Transverse colon (tissue), 4 donors: ENCODE measurements around the gene KCNN3. TPM values are rescaled to one million over a fixed set of nuclear protein-coding genes. Genes with fewer than 3 reads are reported as not detected.

Experiments used
- DNase-seq: peaks from one replicate; pipeline ENCODE4 v3.0.0-alpha.2; 2019
- H3K27ac ChIP-seq, 4 donors: fragments of 200-600 bp; sonication (generic); 2 replicates each; pipeline ENCODE4 v1.5.1; 2016 to 2018; ENCODE audit warnings: inconsistent platforms in 4 of 4
- H3K27me3 ChIP-seq: fragments of 200-600 bp; sonication (generic); 2 replicates; pipeline ENCODE4 v1.5.1; 2017; ENCODE audit warnings: inconsistent platforms
- H3K36me3 ChIP-seq, 4 donors: fragments of 200-600 bp; sonication (generic); 2 replicates each; pipeline ENCODE4 v1.5.1; 2017 to 2019; ENCODE audit warnings: inconsistent platforms in 4 of 4
- H3K4me1 ChIP-seq, 4 donors: fragments of 200-600 bp; sonication (generic); 2 replicates each; pipeline ENCODE4 v1.5.1; 2017 to 2020; ENCODE audit warnings: inconsistent platforms in 4 of 4
- H3K4me3 ChIP-seq, 4 donors: fragments of 200-600 bp; sonication (generic); 1 replicate in 1 of 4; 2 replicates in 3 of 4; pipeline versions ENCODE4 v1.5.1 to v1.6.1; 2017 to 2019; ENCODE audit warnings: inconsistent platforms in 4 of 4
- H3K9me3 ChIP-seq, 2 donors: fragments of 200-600 bp; sonication (generic); 2 replicates each; pipeline ENCODE4 v1.5.1; 2017 to 2019; ENCODE audit warnings: inconsistent platforms in 2 of 2
- EP300 ChIP-seq: sonication (generic); formaldehyde crosslinking; IDR thresholded peaks from one replicate; pipeline ENCODE4 v1.6.1; 2017; ENCODE audit warnings: antibody characterized with exemption, low read depth
- POLR2A ChIP-seq: fragments of 450-650 bp; IDR thresholded peaks from one replicate; pipeline ENCODE4 v1.6.1; 2016; ENCODE audit warnings: antibody characterized with exemption, mild to moderate bottlenecking, moderate library complexity
- POLR2AphosphoS5 ChIP-seq, 3 donors: sonication (generic); formaldehyde crosslinking; IDR thresholded peaks; one replicate each; pipeline ENCODE4 v1.6.1; 2016; ENCODE audit warnings: antibody characterized with exemption in 3 of 3
- WGBS, 2 donors: methylation state at CpG; one replicate each; pipeline ENCODE4 v1.1.5; 2018; ENCODE audit warnings: low coverage in 1 of 2; 5-methylcytosine and 5-hydroxymethylcytosine counted together
- in situ Hi-C, 4 donors: fragments of 200-750 bp; cut with MboI; loops; one replicate each; pipeline versions ENCODE4 v1.15.0 to v1.15.1; 2017; ENCODE audit warnings: low sequenced_read_pairs in 3 of 4, low pct_ligation_motif_present in 1 of 4, low pct_unique_long_range_greater_than_20kb in 1 of 4
- intact Hi-C: fragments of 100-400 bp; cut with DNase I; formaldehyde crosslinking; loops from one replicate; pipeline ENCODE4 v1.15.1; 2023; ENCODE audit warnings: low total_unique reads
- total RNA-seq, 4 donors: library from RNA; depleted of rRNA; stranded (reverse); fragments of >200 nt; gene quantifications; one replicate each; pipeline ENCODE4 v1.1.0, GENCODE V29; 2016
- TF ChIP-seq, protein P1 (sequence below), 5 experiments: fragments of 200-600 bp in 3 of 5; fragments of 450-650 bp in 2 of 5; sonication (generic) in 3 of 5; IDR thresholded peaks; 1 replicate in 2 of 5; 2 replicates in 3 of 5; pipeline ENCODE4 v1.5.1; 2016 to 2017; ENCODE audit warnings: antibody characterized with exemption in 5 of 5, inconsistent platforms in 3 of 5, mild to moderate bottlenecking in 2 of 5, moderate library complexity in 1 of 5

KCNN3 gene
- total RNA-seq, 4 donors from 2014 or later = 2.3 to 5.0 (median 3.5) TPM

DNA sequence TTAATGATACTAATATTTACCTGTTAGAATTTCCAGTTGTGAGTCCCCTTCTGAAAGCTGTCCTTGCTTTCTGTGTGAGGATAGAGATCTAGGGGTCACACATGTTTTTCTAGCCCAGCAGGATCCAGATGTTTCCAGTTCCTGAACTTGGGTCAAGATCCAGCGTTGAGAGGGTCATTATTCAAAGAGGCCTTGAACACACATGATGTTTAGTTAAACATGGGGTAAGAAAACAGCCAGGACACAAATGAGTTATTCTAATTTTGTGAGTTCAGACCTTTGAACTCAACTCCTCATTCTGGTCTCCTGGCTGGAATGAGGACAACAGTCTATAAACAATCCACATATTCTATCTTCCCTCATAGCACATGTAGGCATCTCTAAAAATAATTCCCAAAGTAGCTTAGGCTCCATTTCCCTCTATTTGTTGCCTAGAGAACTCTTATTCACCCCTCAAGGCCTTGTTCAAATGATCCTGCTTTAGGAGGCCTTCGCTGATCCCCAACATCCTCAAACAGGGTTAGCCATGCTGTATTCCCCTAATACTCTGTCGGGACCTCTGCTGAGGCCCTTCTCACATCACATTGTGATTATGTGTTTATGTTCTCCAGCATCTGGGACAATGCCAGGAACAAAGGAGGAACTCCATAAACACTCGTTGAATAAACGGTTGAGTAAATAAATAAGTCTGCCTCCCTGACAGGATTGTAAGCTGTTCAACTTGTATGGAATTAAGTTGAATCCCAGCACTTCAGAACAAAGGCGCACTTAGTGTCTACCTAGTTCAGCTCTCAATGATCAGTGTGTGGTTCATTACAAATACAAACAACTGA, 15.0 kb upstream of the KCNN3 start:
- DNase-seq = no peak
- TF ChIP-seq POLR2AphosphoS5 (IDR thresholded peaks at IDR 0.05) = no peak
- no peak for TF ChIP-seq POLR2A
- no peak for TF ChIP-seq EP300
- TF ChIP-seq, protein P1, sequence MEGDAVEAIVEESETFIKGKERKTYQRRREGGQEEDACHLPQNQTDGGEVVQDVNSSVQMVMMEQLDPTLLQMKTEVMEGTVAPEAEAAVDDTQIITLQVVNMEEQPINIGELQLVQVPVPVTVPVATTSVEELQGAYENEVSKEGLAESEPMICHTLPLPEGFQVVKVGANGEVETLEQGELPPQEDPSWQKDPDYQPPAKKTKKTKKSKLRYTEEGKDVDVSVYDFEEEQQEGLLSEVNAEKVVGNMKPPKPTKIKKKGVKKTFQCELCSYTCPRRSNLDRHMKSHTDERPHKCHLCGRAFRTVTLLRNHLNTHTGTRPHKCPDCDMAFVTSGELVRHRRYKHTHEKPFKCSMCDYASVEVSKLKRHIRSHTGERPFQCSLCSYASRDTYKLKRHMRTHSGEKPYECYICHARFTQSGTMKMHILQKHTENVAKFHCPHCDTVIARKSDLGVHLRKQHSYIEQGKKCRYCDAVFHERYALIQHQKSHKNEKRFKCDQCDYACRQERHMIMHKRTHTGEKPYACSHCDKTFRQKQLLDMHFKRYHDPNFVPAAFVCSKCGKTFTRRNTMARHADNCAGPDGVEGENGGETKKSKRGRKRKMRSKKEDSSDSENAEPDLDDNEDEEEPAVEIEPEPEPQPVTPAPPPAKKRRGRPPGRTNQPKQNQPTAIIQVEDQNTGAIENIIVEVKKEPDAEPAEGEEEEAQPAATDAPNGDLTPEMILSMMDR (IDR thresholded peaks at IDR 0.05) = no peak
- in situ Hi-C loops = loop anchor here in 3 of 4 donors (10.0 to 25.0 kb wide), 5 partner anchors 220 to 400 kb away; partner anchors contain the start of genes CHRNB2 (in 1 of the 3) and UBE2Q1 (in 1 of the 3)
- Histone ChIP-seq H3K36me3 (no peaks in the 10 kb centered on the region), H3K27me3 (no peaks in the 10 kb centered on the region), H3K4me3 (no peak overlapping the region), H3K9me3 (no peaks in the 10 kb centered on the region), H3K4me1 (no peaks in the 10 kb centered on the region), H3K27ac (no peak overlapping the region)
- intact Hi-C loops = no loop called here
- WGBS, 2 donors = 42 to 46% methylated on average over 5 to 6 of the region's 6 CpGs

DNA sequence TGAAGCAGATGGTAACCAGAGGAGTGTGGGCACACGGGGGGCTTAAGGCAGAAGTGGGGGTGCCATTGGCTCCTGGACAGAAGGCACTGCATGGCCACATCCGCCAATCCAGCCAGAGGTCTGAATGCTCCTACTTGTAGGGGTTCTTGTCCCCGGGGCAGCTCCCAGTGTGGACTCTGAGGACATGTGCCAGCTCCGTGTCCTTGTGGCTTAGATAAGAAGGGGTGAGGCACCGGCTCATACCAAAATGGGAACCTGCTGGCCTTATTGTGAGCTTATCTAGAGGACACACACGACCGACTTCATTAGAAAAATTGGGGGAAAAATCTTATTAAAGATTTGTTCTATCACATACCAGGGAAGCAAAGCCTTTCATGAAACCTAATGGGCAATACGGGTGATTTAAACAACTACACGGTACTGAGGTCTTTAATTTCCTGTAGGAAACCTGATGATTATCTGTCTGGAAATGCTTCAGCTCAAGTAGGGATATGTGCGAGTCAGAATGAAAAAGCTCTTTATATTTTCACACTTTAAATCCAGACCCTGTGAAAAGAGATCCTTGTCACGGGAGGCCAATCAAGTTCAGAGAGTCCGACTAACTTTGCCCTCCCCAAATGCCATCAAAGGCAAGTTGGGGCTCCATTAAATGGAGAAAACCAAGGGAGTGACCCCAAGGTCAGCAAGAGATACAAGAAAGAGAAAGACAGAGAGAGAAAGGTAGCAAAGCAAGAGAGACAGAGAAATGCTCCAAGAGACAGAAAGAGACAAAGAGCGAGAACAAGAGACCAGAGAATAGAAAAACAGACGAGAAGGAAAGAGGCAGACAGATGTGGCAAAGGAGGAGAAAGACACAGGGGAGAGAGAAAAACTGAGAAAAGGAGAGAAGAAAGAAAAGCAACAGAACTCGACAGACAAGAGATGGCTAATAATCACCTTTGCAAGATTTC, 14.1 kb upstream of the KCNN3 start:
- TF ChIP-seq POLR2AphosphoS5 (IDR thresholded peaks at IDR 0.05) = no peak
- no peak for TF ChIP-seq POLR2A
- TF ChIP-seq, protein P1 (IDR thresholded peaks at IDR 0.05) = no peak
- TF ChIP-seq EP300 = no peak
- intact Hi-C loops (no loop called here), in situ Hi-C loops (loop anchor here in 3 of 4 donors (10.0 to 25.0 kb wide), 5 partner anchors 219 to 399 kb away; partner anchors contain the start of genes CHRNB2 (in 1 of the 3) and UBE2Q1 (in 1 of the 3))
- H3K9me3 ChIP-seq = no peaks in the 10 kb centered on the region
- no peak overlapping the region for H3K4me3 ChIP-seq
- H3K27ac ChIP-seq = no peak overlapping the region
- no peak for DNase-seq
- no peaks in the 10 kb centered on the region for H3K27me3 ChIP-seq
- no peaks in the 10 kb centered on the region for H3K4me1 ChIP-seq
- H3K36me3 ChIP-seq = no peaks in the 10 kb centered on the region
- 77% methylated on average over 8 to 15 of the region's 15 CpGs for WGBS, 2 donors

DNA sequence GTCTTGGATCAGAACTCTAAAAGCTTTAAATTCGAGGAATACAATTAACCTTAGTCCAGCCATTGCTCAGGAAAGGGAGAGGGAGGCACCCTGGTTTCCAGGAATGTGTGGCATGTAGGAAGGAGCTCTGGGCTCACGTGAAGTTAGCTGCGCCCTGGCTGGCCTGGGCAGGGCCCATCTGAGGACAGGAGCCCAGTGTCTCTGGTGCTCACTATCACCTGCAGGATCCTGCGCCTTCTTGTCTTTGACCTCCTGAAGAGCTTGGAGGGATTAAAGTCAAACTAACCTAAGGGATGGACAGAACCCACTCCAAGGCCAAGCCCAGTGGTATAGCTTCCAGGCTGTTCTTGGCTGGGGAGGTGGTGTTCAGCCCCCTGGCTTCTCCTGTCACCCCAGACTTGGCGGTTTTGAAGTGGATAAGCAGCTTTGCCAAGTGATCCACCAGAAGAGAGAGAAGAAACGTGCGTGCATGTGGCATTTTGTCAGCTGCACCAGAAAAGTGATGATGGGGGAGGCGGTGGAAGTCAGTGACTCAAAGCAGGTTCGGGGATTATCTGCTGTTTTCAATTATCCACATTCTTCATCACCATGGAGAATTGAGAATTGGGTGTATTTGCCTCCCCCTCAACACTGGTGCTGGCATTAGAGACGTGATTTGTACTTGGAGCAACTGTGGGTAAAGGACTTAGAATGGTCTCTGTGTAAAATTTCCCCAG, 11.9 kb upstream of the KCNN3 start:
- 83 to 89% methylated on average over 1 to 10 of the region's 10 CpGs for WGBS, 2 donors
- in situ Hi-C loops (loop anchor here in 3 of 4 donors (10.0 to 25.0 kb wide), 5 partner anchors 217 to 397 kb away; partner anchors contain the start of genes CHRNB2 (in 1 of the 3) and UBE2Q1 (in 1 of the 3)), intact Hi-C loops (no loop called here)

More for the DNA sequence above, 11.9 kb upstream of the KCNN3 start:
- Histone ChIP-seq H3K27ac (no peak overlapping the region), H3K27me3 (no peaks in the 10 kb centered on the region), H3K4me1 (peaks cover 0 to 7% (median 3%) of the 10 kb centered on the region in 4 donors), H3K4me3 (no peak overlapping the region), H3K36me3 (no peaks in the 10 kb centered on the region), H3K9me3 (no peaks in the 10 kb centered on the region)
- TF ChIP-seq POLR2A = no peak
- TF ChIP-seq, protein P1 (IDR thresholded peaks at IDR 0.05) = no peak
- TF ChIP-seq EP300 = no peak
- no peak for TF ChIP-seq POLR2AphosphoS5 (IDR thresholded peaks at IDR 0.05)
- no peak for DNase-seq
